Measurements from ENCODE around the gene HNRNPDL.

The HNRNPDL gene

GRCh38 chr4:82381661-82382296 lies 48.5 kb downstream of the HNRNPDL start:
- no peak for DNase-seq

- no peak for DNase-seq
Observed at GRCh38 chr4:82381235-82381634, 49.0 kb downstream of the HNRNPDL start.

- DNase-seq: no peak
Observed at GRCh38 chr4:82380831-82381230, 49.4 kb downstream of the HNRNPDL start.

GRCh38 chr4:82380344-82380743 lies 49.9 kb downstream of the HNRNPDL start:
- DNase-seq: no peak

- no peak for DNase-seq
Observed at GRCh38 chr4:82376109-82376508, 54.2 kb downstream of the HNRNPDL start.

- peak; percentile 96 to 97 for DNase-seq
Observed at GRCh38 chr4:82373816-82374625, 56.2 kb downstream of the HNRNPDL start, which contains the start of gene HNRNPD. HNRNPD (minus strand) TSS chr4:82373991; CDS start chr4:82373678, 313 bp downstream.

- no peak for DNase-seq
Observed at GRCh38 chr4:82373486-82373815, 56.8 kb downstream of the HNRNPDL start.

All from CD4-positive, alpha-beta T cell treated with Interferon alpha-2 for 1 hour (primary cell).